ENCODE measurements around the gene PMPCB. TPM values are rescaled to one million over a fixed set of nuclear protein-coding genes. Genes with fewer than 3 reads are reported as not detected.

Gene PMPCB
- total RNA-seq, 1 experiment from 2014 or later, result 73.9 TPM

- TF ChIP-seq CTCF (IDR thresholded peaks at IDR 0.05; ENCODE audit: unreplicated experiment), result no peak
- Mint-ChIP-seq H3K27ac (ENCODE audit: low read depth, unreplicated experiment) (no peak overlapping the region), H3K4me3 (ENCODE audit: unreplicated experiment) (no peak overlapping the region), H3K9me3 (ENCODE audit: unreplicated experiment) (no peaks in the 10 kb centered on the region), H3K27me3 (ENCODE audit: insufficient read depth, unreplicated experiment) (peaks cover 22% of the 10 kb centered on the region), H3K36me3 (ENCODE audit: insufficient read depth, unreplicated experiment) (peaks cover 5% of the 10 kb centered on the region), H3K4me1 (ENCODE audit: insufficient read depth, unreplicated experiment) (no peaks in the 10 kb centered on the region)
- no TSS peak for BruUV-seq (replicated peaks)
- no peak for DNase-seq (ENCODE audit: unreplicated experiment)
- intact Hi-C loops (cut with micrococcal nuclease), result loop anchor here (10.0 kb wide), 2 partner anchors 51 to 1621 kb away; partner anchors contain the start of genes DNAJC2 and PSMC2
- ChIA-PET POLR2A (no interaction called here), CTCF (interaction anchor here (0.6 to 1.0 kb wide), 4 partner anchors 9 to 866 kb away, joined by 3 to 4 read pairs (median 3); no protein-coding TSS in a partner anchor)
Measured at GRCh38 chr7:103293526-103293925, 3.7 kb upstream of the PMPCB start.

- DNase-seq (ENCODE audit: unreplicated experiment), result no peak
- POLR2A ChIA-PET, result interaction anchor here (0.9 to 2.6 kb wide), 4 partner anchors 10 to 150 kb away, joined by 3 to 12 read pairs (median 3); partner anchors contain the start of gene PSMC2
- CTCF ChIA-PET, result interaction anchor here (0.5 to 2.3 kb wide), 11 partner anchors 9 to 1613 kb away, joined by 3 to 10 read pairs (median 4); partner anchors contain the start of gene PSMC2
- no peak for TF ChIP-seq CTCF (IDR thresholded peaks at IDR 0.05; ENCODE audit: unreplicated experiment)
- H3K27ac Mint-ChIP-seq (ENCODE audit: low read depth, unreplicated experiment), result peak overlapping the region; percentile 77
- BruUV-seq (replicated peaks), result no TSS peak
- H3K36me3 Mint-ChIP-seq (ENCODE audit: insufficient read depth, unreplicated experiment), result peaks cover 45% of the 10 kb centered on the region
- intact Hi-C loops (cut with micrococcal nuclease), result loop anchor here (1.0 to 10.0 kb wide), 3 partner anchors 47 to 1617 kb away; partner anchors contain the start of genes DNAJC2 and PSMC2
- no peaks in the 10 kb centered on the region for H3K27me3 Mint-ChIP-seq (ENCODE audit: insufficient read depth, unreplicated experiment)
- H3K4me3 Mint-ChIP-seq (ENCODE audit: unreplicated experiment), result peak overlapping the region; percentile 86
- no peaks in the 10 kb centered on the region for H3K4me1 Mint-ChIP-seq (ENCODE audit: insufficient read depth, unreplicated experiment)
- no peaks in the 10 kb centered on the region for H3K9me3 Mint-ChIP-seq (ENCODE audit: unreplicated experiment)
Measured at GRCh38 chr7:103297837-103298179, 573 bp downstream of the PMPCB start.

- intact Hi-C loops (cut with micrococcal nuclease), result loop anchor here (10.0 kb wide), 2 partner anchors 45 to 1615 kb away; partner anchors contain the start of genes DNAJC2 and PSMC2
- Mint-ChIP-seq H3K36me3 (ENCODE audit: insufficient read depth, unreplicated experiment) (peaks cover 64% of the 10 kb centered on the region), H3K4me3 (ENCODE audit: unreplicated experiment) (no peak overlapping the region), H3K9me3 (ENCODE audit: unreplicated experiment) (no peaks in the 10 kb centered on the region), H3K4me1 (ENCODE audit: insufficient read depth, unreplicated experiment) (no peaks in the 10 kb centered on the region), H3K27me3 (ENCODE audit: insufficient read depth, unreplicated experiment) (no peaks in the 10 kb centered on the region), H3K27ac (ENCODE audit: low read depth, unreplicated experiment) (no peak overlapping the region)
- POLR2A ChIA-PET, result interaction anchor here (1.6 to 2.6 kb wide), 3 partner anchors 14 to 48 kb away, joined by 6 to 12 read pairs (median 7); partner anchors contain the start of genes DNAJC2 and PSMC2
- DNase-seq (ENCODE audit: unreplicated experiment), result no peak
- CTCF ChIA-PET, result interaction anchor here (0.6 to 1.4 kb wide), 5 partner anchors 8 to 154 kb away, joined by 3 to 6 read pairs (median 4); no protein-coding TSS in a partner anchor
- no TSS peak for BruUV-seq (replicated peaks)
- TF ChIP-seq CTCF (IDR thresholded peaks at IDR 0.05; ENCODE audit: unreplicated experiment), result no peak
Measured at GRCh38 chr7:103299660-103300059, 2.4 kb downstream of the PMPCB start.

- DNase-seq (ENCODE audit: unreplicated experiment), result no peak
- POLR2A ChIA-PET, result interaction anchor here (1.4 kb wide), 1 partner anchor 46 kb away, joined by 4 read pairs; the partner anchor contains the start of gene PSMC2
- H3K36me3 Mint-ChIP-seq (ENCODE audit: insufficient read depth, unreplicated experiment), result peaks cover 82% of the 10 kb centered on the region
- H3K9me3 Mint-ChIP-seq (ENCODE audit: unreplicated experiment), result no peaks in the 10 kb centered on the region
- CTCF ChIA-PET, result no interaction called here
- no TSS peak for BruUV-seq (replicated peaks)
- no peak overlapping the region for H3K27ac Mint-ChIP-seq (ENCODE audit: low read depth, unreplicated experiment)
- no peaks in the 10 kb centered on the region for H3K27me3 Mint-ChIP-seq (ENCODE audit: insufficient read depth, unreplicated experiment)
- TF ChIP-seq CTCF (IDR thresholded peaks at IDR 0.05; ENCODE audit: unreplicated experiment), result no peak
- intact Hi-C loops (cut with micrococcal nuclease), result no loop called here
- no peaks in the 10 kb centered on the region for H3K4me1 Mint-ChIP-seq (ENCODE audit: insufficient read depth, unreplicated experiment)
- H3K4me3 Mint-ChIP-seq (ENCODE audit: unreplicated experiment), result no peak overlapping the region
Measured at GRCh38 chr7:103301441-103301840, 4.2 kb downstream of the PMPCB start.
